SK-N-SH treated with all-trans-retinoic acid at 6 μM for 48 hours (cell line): ENCODE results near the gene KRT9.
"Not testable (repeated sequence)": the region's sequence is repeated elsewhere in the genome, so short reads cannot be mapped to it uniquely, and the experiment has no call there.

ENCODE experiments used
- ATAC-seq: fragments of 200-7000 bp; cut with Tn5 transposase; 3 replicates; pipeline ENCODE4 v1.9.1; 2020; ENCODE audit warnings: mild to moderate bottlenecking, moderate library complexity
- ARNTL ChIP-seq: fragments of 450-650 bp; formaldehyde crosslinking; IDR thresholded peaks from 2 replicates; pipeline ENCODE4 v1.5.0; 2020; ENCODE audit warnings: low read depth, mild to moderate bottlenecking, moderate library complexity, borderline replicate concordance
- BACH2 ChIP-seq: fragments of 250-450 bp; sonication (Bioruptor Pico); IDR thresholded peaks from 2 replicates; pipeline ENCODE4 v1.9.0; 2021; ENCODE audit warnings: mild to moderate bottlenecking, borderline replicate concordance
- CSDC2 ChIP-seq: fragments of 250-450 bp; sonication (Bioruptor Pico); IDR thresholded peaks from 2 replicates; pipeline ENCODE4 v1.5.0; 2020; ENCODE audit warnings: mild to moderate bottlenecking, moderate library complexity
- ESRRG ChIP-seq: fragments of 250-450 bp; sonication (Bioruptor Pico); IDR thresholded peaks from 2 replicates; pipeline ENCODE4 v1.6.1; 2021; ENCODE audit warnings: mild to moderate bottlenecking
- GLIS3 ChIP-seq: fragments of 250-450 bp; sonication (Bioruptor Pico); IDR thresholded peaks from 2 replicates; pipeline ENCODE4 v1.5.0; 2020; ENCODE audit warnings: mild to moderate bottlenecking, moderate library complexity
- ISL1 ChIP-seq: fragments of 250-450 bp; sonication (Bioruptor Pico); IDR thresholded peaks from 2 replicates; pipeline ENCODE4 v2.1.2; 2022; ENCODE audit warnings: mild to moderate bottlenecking, moderate library complexity
- OSR1 ChIP-seq: fragments of 250-450 bp; sonication (Bioruptor Pico); IDR thresholded peaks from 2 replicates; pipeline ENCODE4 v1.8.0; 2022; ENCODE audit warnings: moderate library complexity, mild to moderate bottlenecking, inconsistent platforms
- PPARA ChIP-seq: fragments of 250-450 bp; sonication (Bioruptor Pico); IDR thresholded peaks from 2 replicates; pipeline ENCODE4 v1.5.0; 2020; ENCODE audit warnings: mild to moderate bottlenecking, borderline replicate concordance
- SNAI2 ChIP-seq: fragments of 250-450 bp; sonication (Bioruptor Pico); IDR thresholded peaks from 2 replicates; pipeline ENCODE4 v1.5.0; 2020; ENCODE audit warnings: mild to moderate bottlenecking, moderate library complexity
- TCF4 ChIP-seq: fragments of 250-450 bp; sonication (Bioruptor Pico); IDR thresholded peaks from 2 replicates; pipeline ENCODE4 v1.8.0; 2021; ENCODE audit warnings: mild to moderate bottlenecking, moderate library complexity, borderline replicate concordance
- TOX ChIP-seq: fragments of 250-450 bp; sonication (Bioruptor Pico); IDR thresholded peaks from 2 replicates; pipeline ENCODE4 v1.8.0; 2021; ENCODE audit warnings: mild to moderate bottlenecking, moderate library complexity, borderline replicate concordance
- TSHZ2 ChIP-seq: fragments of 250-450 bp; sonication (Bioruptor Pico); IDR thresholded peaks from 2 replicates; pipeline ENCODE4 v1.5.0; 2020; ENCODE audit warnings: mild to moderate bottlenecking, moderate library complexity
- ZC3H10 ChIP-seq: fragments of 250-450 bp; sonication (Bioruptor Pico); IDR thresholded peaks from 2 replicates; pipeline ENCODE4 v1.5.1; 2021; ENCODE audit warnings: mild to moderate bottlenecking, moderate library complexity
- ZFP30 ChIP-seq: fragments of 450-650 bp; formaldehyde crosslinking; IDR thresholded peaks from 2 replicates; pipeline ENCODE4 v1.5.0; 2022; ENCODE audit warnings: mild to moderate bottlenecking, moderate library complexity
- ZNF565 ChIP-seq: fragments of 450-650 bp; formaldehyde crosslinking; conservative IDR thresholded peaks from 2 replicates; pipeline ENCODE4 v1.5.0; 2020; ENCODE audit warnings: low read depth, mild to moderate bottlenecking, moderate library complexity
- ZNF70 ChIP-seq: fragments of 450-650 bp; formaldehyde crosslinking; IDR thresholded peaks from 2 replicates; pipeline ENCODE4 v1.5.0; 2020; ENCODE audit warnings: mild to moderate bottlenecking, moderate library complexity
- ZNF8 ChIP-seq: fragments of 450-650 bp; formaldehyde crosslinking; IDR thresholded peaks from 2 replicates; pipeline ENCODE4 v1.5.0; 2020; ENCODE audit warnings: mild to moderate bottlenecking, moderate library complexity
- TF ChIP-seq, protein P1 (sequence below): fragments of 250-450 bp; sonication (Bioruptor Pico); IDR thresholded peaks from 2 replicates; pipeline ENCODE4 v1.8.0; 2021; ENCODE audit warnings: low read depth, mild to moderate bottlenecking, moderate library complexity, borderline replicate concordance
- TF ChIP-seq, protein P2 (sequence below): fragments of 250-450 bp; sonication (Bioruptor Pico); IDR thresholded peaks from 2 replicates; pipeline ENCODE4 v1.5.1; 2020; ENCODE audit warnings: low read depth, mild to moderate bottlenecking, moderate library complexity
- TF ChIP-seq, protein P3 (sequence below): fragments of 250-450 bp; sonication (Bioruptor Pico); IDR thresholded peaks from 2 replicates; pipeline ENCODE4 v1.8.0; 2020; ENCODE audit warnings: mild to moderate bottlenecking, moderate library complexity, borderline replicate concordance
- TF ChIP-seq, protein P4 (sequence below): fragments of 250-450 bp; sonication (Bioruptor Pico); IDR thresholded peaks from 2 replicates; pipeline ENCODE4 v1.5.1; 2021; ENCODE audit warnings: mild to moderate bottlenecking, moderate library complexity

KRT9 gene, protein sequence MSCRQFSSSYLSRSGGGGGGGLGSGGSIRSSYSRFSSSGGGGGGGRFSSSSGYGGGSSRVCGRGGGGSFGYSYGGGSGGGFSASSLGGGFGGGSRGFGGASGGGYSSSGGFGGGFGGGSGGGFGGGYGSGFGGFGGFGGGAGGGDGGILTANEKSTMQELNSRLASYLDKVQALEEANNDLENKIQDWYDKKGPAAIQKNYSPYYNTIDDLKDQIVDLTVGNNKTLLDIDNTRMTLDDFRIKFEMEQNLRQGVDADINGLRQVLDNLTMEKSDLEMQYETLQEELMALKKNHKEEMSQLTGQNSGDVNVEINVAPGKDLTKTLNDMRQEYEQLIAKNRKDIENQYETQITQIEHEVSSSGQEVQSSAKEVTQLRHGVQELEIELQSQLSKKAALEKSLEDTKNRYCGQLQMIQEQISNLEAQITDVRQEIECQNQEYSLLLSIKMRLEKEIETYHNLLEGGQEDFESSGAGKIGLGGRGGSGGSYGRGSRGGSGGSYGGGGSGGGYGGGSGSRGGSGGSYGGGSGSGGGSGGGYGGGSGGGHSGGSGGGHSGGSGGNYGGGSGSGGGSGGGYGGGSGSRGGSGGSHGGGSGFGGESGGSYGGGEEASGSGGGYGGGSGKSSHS

GRCh38 chr17:41571561-41572434 lies at the start of gene KRT9:
TSS of gene KRT9 (minus strand) at chr17:41572059. CDS start at chr17:41571992, 67 bp downstream.
- no peak for TF ChIP-seq ZFP30
- TF ChIP-seq, protein P1, sequence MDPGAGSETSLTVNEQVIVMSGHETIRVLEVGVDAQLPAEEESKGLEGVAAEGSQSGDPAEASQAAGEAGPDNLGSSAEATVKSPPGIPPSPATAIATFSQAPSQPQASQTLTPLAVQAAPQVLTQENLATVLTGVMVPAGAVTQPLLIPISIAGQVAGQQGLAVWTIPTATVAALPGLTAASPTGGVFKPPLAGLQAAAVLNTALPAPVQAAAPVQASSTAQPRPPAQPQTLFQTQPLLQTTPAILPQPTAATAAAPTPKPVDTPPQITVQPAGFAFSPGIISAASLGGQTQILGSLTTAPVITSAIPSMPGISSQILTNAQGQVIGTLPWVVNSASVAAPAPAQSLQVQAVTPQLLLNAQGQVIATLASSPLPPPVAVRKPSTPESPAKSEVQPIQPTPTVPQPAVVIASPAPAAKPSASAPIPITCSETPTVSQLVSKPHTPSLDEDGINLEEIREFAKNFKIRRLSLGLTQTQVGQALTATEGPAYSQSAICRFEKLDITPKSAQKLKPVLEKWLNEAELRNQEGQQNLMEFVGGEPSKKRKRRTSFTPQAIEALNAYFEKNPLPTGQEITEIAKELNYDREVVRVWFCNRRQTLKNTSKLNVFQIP (CRISPR knock-in tag), result no peak
- no peak for TF ChIP-seq ESRRG (CRISPR knock-in tag)
- TF ChIP-seq, protein P2, sequence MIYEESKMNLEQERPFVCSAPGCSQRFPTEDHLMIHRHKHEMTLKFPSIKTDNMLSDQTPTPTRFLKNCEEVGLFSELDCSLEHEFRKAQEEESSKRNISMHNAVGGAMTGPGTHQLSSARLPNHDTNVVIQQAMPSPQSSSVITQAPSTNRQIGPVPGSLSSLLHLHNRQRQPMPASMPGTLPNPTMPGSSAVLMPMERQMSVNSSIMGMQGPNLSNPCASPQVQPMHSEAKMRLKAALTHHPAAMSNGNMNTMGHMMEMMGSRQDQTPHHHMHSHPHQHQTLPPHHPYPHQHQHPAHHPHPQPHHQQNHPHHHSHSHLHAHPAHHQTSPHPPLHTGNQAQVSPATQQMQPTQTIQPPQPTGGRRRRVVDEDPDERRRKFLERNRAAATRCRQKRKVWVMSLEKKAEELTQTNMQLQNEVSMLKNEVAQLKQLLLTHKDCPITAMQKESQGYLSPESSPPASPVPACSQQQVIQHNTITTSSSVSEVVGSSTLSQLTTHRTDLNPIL, result no peak
- TF ChIP-seq ZNF70, result no peak
- no peak for TF ChIP-seq TSHZ2 (CRISPR knock-in tag)
- TF ChIP-seq OSR1, result no peak
- TF ChIP-seq ISL1, result no peak
- no peak for TF ChIP-seq CSDC2 (CRISPR knock-in tag)
- TF ChIP-seq, protein P3, sequence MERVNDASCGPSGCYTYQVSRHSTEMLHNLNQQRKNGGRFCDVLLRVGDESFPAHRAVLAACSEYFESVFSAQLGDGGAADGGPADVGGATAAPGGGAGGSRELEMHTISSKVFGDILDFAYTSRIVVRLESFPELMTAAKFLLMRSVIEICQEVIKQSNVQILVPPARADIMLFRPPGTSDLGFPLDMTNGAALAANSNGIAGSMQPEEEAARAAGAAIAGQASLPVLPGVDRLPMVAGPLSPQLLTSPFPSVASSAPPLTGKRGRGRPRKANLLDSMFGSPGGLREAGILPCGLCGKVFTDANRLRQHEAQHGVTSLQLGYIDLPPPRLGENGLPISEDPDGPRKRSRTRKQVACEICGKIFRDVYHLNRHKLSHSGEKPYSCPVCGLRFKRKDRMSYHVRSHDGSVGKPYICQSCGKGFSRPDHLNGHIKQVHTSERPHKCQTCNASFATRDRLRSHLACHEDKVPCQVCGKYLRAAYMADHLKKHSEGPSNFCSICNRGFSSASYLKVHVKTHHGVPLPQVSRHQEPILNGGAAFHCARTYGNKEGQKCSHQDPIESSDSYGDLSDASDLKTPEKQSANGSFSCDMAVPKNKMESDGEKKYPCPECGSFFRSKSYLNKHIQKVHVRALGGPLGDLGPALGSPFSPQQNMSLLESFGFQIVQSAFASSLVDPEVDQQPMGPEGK (CRISPR knock-in tag), result no peak
- TF ChIP-seq, protein P4, sequence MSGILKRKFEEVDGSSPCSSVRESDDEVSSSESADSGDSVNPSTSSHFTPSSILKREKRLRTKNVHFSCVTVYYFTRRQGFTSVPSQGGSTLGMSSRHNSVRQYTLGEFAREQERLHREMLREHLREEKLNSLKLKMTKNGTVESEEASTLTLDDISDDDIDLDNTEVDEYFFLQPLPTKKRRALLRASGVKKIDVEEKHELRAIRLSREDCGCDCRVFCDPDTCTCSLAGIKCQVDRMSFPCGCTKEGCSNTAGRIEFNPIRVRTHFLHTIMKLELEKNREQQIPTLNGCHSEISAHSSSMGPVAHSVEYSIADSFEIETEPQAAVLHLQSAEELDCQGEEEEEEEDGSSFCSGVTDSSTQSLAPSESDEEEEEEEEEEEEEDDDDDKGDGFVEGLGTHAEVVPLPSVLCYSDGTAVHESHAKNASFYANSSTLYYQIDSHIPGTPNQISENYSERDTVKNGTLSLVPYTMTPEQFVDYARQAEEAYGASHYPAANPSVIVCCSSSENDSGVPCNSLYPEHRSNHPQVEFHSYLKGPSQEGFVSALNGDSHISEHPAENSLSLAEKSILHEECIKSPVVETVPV, result no peak
- TF ChIP-seq TCF4, result no peak
- TF ChIP-seq ZNF565 (CRISPR knock-in tag), result no peak
- no peak for TF ChIP-seq GLIS3 (CRISPR knock-in tag)
- TF ChIP-seq TOX, result no peak
- ATAC-seq, result no peak

- not testable (repeated sequence) for ATAC-seq
These were observed 49.6 kb upstream of the KRT9 start for GRCh38 chr17:41621435-41621817.

DNA sequence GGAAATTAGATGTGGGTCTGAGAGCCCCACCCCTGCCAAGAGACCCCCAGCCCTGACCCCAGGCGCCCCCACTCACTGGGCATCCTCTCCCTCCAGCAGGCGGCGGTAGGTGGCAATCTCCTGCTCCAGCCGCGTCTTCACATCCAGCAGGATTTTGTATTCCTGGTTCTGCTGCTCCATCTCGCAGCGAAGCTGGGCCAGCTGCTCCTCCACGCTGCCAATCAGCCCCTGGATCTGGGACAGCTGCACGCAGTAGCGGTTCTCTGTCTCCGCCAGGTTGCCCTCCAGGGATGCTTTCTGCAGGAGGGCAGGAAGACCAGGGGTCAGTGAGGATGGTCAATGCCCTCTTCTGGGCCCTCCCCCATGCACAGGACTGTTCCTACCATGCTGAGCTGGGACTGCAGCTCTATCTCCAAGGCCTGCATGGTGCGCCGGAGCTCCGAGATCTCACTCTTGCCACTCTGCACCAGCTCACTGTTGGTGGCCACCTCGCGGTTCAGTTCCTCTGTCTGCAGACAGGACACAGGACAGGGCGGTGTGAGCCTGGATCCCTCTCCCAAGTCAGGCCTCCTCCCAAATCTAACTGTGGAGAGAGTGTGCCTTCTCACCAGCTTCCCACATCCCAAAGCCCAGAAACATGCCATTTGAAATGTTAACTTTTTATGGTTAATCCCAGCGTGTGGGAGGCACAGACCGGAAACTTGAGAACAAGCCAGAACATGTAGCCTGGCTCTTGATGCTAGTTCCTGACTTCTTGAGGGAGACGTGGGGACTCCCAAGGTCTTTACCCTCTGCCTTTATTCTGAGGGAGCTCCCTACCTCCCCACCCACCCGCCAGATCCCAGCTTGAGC lies 49.0 kb upstream of the KRT9 start:
- ATAC-seq, result no peak
- TF ChIP-seq CSDC2 (CRISPR knock-in tag) (no peak), TCF4 (no peak), SNAI2 (no peak), ZNF8 (CRISPR knock-in tag) (no peak), BACH2 (CRISPR knock-in tag) (no peak), ZFP30 (no peak), TOX (no peak), ZNF70 (no peak), PPARA (CRISPR knock-in tag) (no peak), ZNF565 (CRISPR knock-in tag) (no peak), ARNTL (CRISPR knock-in tag) (no peak), OSR1 (no peak), ZC3H10 (CRISPR knock-in tag) (no peak), ESRRG (CRISPR knock-in tag) (no peak)
- TF ChIP-seq, protein P1 (CRISPR knock-in tag), result no peak
- TF ChIP-seq, protein P2, result no peak
- TF ChIP-seq, all 23 proteins: peak for 0
